ENCODE data around the gene APOBEC3A. TPM values are rescaled to one million over a fixed set of nuclear protein-coding genes. Genes with fewer than 3 reads are reported as not detected.

The APOBEC3A gene
- polyA plus RNA-seq, 1 of the 3 experiments (the other 2 are of a cell fraction), result not detected

DNA sequence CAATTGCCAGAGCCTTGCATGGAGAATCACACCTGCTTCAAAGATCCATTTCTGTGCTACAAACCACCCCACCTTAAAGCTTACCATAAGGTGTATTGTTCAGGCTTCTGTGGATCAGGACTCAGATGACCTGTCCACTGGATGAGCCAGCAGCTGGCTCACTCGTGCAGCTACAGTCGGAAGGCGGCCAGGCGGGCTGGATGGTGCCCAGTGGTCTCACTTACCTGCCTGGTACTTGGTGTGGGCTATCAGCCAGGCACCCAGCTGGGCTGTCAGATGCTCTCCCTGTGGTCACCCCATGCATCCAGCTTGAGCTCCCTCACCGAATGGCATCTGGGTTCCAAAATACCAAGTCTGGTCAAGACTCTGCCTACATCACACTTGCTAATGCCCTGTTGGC lies 13.8 kb downstream of the APOBEC3A start:
- no peaks in the 10 kb centered on the region for H3K4me1 ChIP-seq (ENCODE audit: control insufficient read depth in 1 of 2, insufficient read depth in 2 of 2, low read depth in 1 of 2, low read length in 1 of 2)
- no peaks in the 10 kb centered on the region for H3K79me2 ChIP-seq (ENCODE audit: insufficient read depth)
- H4K20me1 ChIP-seq (ENCODE audit: insufficient read depth), result no peaks in the 10 kb centered on the region
- no peak overlapping the region for H3K27ac ChIP-seq (ENCODE audit: low read depth in 2 of 2, low read length in 1 of 2)
- no peak for DNase-seq
- no CpG with 5 or more reads among the region's 5 CpGs for WGBS (ENCODE audit: low lambda C conversion rate)
- H3K9me2 ChIP-seq, result no peaks in the 10 kb centered on the region
- ChIA-PET POLR2A (no interaction called here), CTCF (no interaction called here)
- no peaks in the 10 kb centered on the region for H3K36me3 ChIP-seq (replicated peaks in 1 of 2; ENCODE audit: control insufficient read depth in 1 of 2, insufficient read depth in 2 of 2, low read length in 1 of 2)
- H3F3A ChIP-seq (replicated peaks; ENCODE audit: insufficient read depth), result no peaks in the 10 kb centered on the region
- H3K9ac ChIP-seq, result no peak overlapping the region
- H3K27me3 ChIP-seq (ENCODE audit: insufficient read depth), result no peaks in the 10 kb centered on the region
- no peak overlapping the region for H2AFZ ChIP-seq (ENCODE audit: low read depth)
- no peak overlapping the region for H3K4me3 ChIP-seq (ENCODE audit: low read depth in 2 of 2, low read length in 1 of 2)
- H3K4me2 ChIP-seq, result no peak overlapping the region
- H3K9me3 ChIP-seq, result no peaks in the 10 kb centered on the region
- TF ChIP-seq, protein P1, sequence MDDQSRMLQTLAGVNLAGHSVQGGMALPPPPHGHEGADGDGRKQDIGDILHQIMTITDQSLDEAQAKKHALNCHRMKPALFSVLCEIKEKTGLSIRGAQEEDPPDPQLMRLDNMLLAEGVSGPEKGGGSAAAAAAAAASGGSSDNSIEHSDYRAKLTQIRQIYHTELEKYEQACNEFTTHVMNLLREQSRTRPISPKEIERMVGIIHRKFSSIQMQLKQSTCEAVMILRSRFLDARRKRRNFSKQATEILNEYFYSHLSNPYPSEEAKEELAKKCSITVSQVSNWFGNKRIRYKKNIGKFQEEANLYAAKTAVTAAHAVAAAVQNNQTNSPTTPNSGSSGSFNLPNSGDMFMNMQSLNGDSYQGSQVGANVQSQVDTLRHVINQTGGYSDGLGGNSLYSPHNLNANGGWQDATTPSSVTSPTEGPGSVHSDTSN (IDR thresholded peaks at IDR 0.05), result no peak
- TF ChIP-seq SMC3 (IDR thresholded peaks at IDR 0.05; ENCODE audit: low read depth, low read length), result no peak
- TF ChIP-seq FOXJ3 (CRISPR knock-in tag; IDR thresholded peaks at IDR 0.05), result no peak
- no peak for TF ChIP-seq RCOR1 (IDR thresholded peaks at IDR 0.05; ENCODE audit: low read length)
- TF ChIP-seq TAF1 (IDR thresholded peaks at IDR 0.05; ENCODE audit: borderline replicate concordance, low read depth, low read length), result no peak
- no peak for TF ChIP-seq MXI1 (IDR thresholded peaks at IDR 0.05; ENCODE audit: low read depth, low read length)

DNA sequence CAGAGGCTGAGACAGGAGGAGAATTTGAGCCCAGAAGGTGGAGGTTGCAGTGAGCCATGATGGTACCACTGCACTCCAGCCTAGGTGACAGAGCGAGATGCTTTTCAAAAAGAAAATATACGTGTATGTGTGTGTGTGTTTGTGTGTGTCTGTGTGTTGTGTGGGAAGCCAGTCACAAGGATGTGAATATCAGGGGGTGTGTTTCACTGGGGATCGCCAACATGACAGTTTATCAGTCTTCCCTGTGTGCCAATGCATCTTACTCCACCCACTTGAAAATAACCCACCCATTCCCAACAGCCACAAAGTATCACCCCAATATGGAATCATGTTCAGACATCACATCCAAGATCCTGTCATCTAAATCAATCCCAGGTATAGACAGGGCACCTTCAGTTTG lies 14.4 kb downstream of the APOBEC3A start:
- no CpG with 5 or more reads among the region's 3 CpGs for WGBS (ENCODE audit: low lambda C conversion rate)
- POLR2A ChIA-PET, result no interaction called here
- DNase-seq, result no peak
- H3K4me1 ChIP-seq (ENCODE audit: control insufficient read depth in 1 of 2, insufficient read depth in 2 of 2, low read depth in 1 of 2, low read length in 1 of 2), result no peaks in the 10 kb centered on the region
- no peaks in the 10 kb centered on the region for H4K20me1 ChIP-seq (ENCODE audit: insufficient read depth)
- H3K4me3 ChIP-seq (ENCODE audit: low read depth in 2 of 2, low read length in 1 of 2), result no peak overlapping the region
- no peaks in the 10 kb centered on the region for H3K36me3 ChIP-seq (replicated peaks in 1 of 2; ENCODE audit: control insufficient read depth in 1 of 2, insufficient read depth in 2 of 2, low read length in 1 of 2)
- no peak overlapping the region for H2AFZ ChIP-seq (ENCODE audit: low read depth)
- no peak overlapping the region for H3K4me2 ChIP-seq
- H3K79me2 ChIP-seq (ENCODE audit: insufficient read depth), result no peaks in the 10 kb centered on the region
- H3K9me3 ChIP-seq, result no peaks in the 10 kb centered on the region
- H3K27ac ChIP-seq (ENCODE audit: low read depth in 2 of 2, low read length in 1 of 2), result no peak overlapping the region
- H3F3A ChIP-seq (replicated peaks; ENCODE audit: insufficient read depth), result no peaks in the 10 kb centered on the region
- no peaks in the 10 kb centered on the region for H3K9me2 ChIP-seq
- H3K9ac ChIP-seq, result no peak overlapping the region
- H3K27me3 ChIP-seq (ENCODE audit: insufficient read depth), result no peaks in the 10 kb centered on the region
- CTCF ChIA-PET, result no interaction called here
- TF ChIP-seq, protein P2, sequence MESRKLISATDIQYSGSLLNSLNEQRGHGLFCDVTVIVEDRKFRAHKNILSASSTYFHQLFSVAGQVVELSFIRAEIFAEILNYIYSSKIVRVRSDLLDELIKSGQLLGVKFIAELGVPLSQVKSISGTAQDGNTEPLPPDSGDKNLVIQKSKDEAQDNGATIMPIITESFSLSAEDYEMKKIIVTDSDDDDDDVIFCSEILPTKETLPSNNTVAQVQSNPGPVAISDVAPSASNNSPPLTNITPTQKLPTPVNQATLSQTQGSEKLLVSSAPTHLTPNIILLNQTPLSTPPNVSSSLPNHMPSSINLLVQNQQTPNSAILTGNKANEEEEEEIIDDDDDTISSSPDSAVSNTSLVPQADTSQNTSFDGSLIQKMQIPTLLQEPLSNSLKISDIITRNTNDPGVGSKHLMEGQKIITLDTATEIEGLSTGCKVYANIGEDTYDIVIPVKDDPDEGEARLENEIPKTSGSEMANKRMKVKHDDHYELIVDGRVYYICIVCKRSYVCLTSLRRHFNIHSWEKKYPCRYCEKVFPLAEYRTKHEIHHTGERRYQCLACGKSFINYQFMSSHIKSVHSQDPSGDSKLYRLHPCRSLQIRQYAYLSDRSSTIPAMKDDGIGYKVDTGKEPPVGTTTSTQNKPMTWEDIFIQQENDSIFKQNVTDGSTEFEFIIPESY (IDR thresholded peaks at IDR 0.05; ENCODE audit: borderline replicate concordance, low read depth), result no peak
- TF ChIP-seq EZH2phosphoT487 (IDR thresholded peaks at IDR 0.05; ENCODE audit: borderline replicate concordance, low read depth), result no peak
- TF ChIP-seq, protein P3, sequence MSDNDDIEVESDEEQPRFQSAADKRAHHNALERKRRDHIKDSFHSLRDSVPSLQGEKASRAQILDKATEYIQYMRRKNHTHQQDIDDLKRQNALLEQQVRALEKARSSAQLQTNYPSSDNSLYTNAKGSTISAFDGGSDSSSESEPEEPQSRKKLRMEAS (IDR thresholded peaks at IDR 0.05; ENCODE audit: low read depth), result no peak
- TF ChIP-seq, protein P4, sequence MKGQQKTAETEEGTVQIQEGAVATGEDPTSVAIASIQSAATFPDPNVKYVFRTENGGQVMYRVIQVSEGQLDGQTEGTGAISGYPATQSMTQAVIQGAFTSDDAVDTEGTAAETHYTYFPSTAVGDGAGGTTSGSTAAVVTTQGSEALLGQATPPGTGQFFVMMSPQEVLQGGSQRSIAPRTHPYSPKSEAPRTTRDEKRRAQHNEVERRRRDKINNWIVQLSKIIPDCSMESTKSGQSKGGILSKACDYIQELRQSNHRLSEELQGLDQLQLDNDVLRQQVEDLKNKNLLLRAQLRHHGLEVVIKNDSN (IDR thresholded peaks at IDR 0.05; ENCODE audit: borderline replicate concordance, low read depth), result no peak
- TF ChIP-seq RCOR1 (IDR thresholded peaks at IDR 0.05; ENCODE audit: low read length), result no peak
- TF ChIP-seq, protein P5, sequence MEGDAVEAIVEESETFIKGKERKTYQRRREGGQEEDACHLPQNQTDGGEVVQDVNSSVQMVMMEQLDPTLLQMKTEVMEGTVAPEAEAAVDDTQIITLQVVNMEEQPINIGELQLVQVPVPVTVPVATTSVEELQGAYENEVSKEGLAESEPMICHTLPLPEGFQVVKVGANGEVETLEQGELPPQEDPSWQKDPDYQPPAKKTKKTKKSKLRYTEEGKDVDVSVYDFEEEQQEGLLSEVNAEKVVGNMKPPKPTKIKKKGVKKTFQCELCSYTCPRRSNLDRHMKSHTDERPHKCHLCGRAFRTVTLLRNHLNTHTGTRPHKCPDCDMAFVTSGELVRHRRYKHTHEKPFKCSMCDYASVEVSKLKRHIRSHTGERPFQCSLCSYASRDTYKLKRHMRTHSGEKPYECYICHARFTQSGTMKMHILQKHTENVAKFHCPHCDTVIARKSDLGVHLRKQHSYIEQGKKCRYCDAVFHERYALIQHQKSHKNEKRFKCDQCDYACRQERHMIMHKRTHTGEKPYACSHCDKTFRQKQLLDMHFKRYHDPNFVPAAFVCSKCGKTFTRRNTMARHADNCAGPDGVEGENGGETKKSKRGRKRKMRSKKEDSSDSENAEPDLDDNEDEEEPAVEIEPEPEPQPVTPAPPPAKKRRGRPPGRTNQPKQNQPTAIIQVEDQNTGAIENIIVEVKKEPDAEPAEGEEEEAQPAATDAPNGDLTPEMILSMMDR (IDR thresholded peaks at IDR 0.05), result no peak
- TF ChIP-seq RAD21 (IDR thresholded peaks at IDR 0.05; ENCODE audit: low read length), result no peak
- TF ChIP-seq, protein P6, sequence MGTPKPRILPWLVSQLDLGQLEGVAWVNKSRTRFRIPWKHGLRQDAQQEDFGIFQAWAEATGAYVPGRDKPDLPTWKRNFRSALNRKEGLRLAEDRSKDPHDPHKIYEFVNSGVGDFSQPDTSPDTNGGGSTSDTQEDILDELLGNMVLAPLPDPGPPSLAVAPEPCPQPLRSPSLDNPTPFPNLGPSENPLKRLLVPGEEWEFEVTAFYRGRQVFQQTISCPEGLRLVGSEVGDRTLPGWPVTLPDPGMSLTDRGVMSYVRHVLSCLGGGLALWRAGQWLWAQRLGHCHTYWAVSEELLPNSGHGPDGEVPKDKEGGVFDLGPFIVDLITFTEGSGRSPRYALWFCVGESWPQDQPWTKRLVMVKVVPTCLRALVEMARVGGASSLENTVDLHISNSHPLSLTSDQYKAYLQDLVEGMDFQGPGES (IDR thresholded peaks at IDR 0.05; ENCODE audit: low read depth, low read length), result no peak
- no peak for TF ChIP-seq MEF2A (IDR thresholded peaks at IDR 0.05; ENCODE audit: borderline replicate concordance, low read depth)
- no peak for TF ChIP-seq GATA2 (CRISPR knock-in tag; IDR thresholded peaks at IDR 0.05)
- TF ChIP-seq GABPA (IDR thresholded peaks at IDR 0.05; ENCODE audit: low read depth), result no peak
- TF ChIP-seq, protein P7, sequence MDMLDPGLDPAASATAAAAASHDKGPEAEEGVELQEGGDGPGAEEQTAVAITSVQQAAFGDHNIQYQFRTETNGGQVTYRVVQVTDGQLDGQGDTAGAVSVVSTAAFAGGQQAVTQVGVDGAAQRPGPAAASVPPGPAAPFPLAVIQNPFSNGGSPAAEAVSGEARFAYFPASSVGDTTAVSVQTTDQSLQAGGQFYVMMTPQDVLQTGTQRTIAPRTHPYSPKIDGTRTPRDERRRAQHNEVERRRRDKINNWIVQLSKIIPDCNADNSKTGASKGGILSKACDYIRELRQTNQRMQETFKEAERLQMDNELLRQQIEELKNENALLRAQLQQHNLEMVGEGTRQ (IDR thresholded peaks at IDR 0.05; ENCODE audit: borderline replicate concordance, low read depth, low read length), result no peak
- TF ChIP-seq FOSL2 (IDR thresholded peaks at IDR 0.05; ENCODE audit: borderline replicate concordance, low read depth), result no peak
- no peak for TF ChIP-seq FOXJ3 (CRISPR knock-in tag; IDR thresholded peaks at IDR 0.05)
- TF ChIP-seq JUND (IDR thresholded peaks at IDR 0.05), result no peak
- TF ChIP-seq TCF12 (IDR thresholded peaks at IDR 0.05), result no peak
- no peak for TF ChIP-seq RFX5 (IDR thresholded peaks at IDR 0.05; ENCODE audit: low read length)
- no peak for TF ChIP-seq FOXM1 (IDR thresholded peaks at IDR 0.05; ENCODE audit: low read depth)
